Fibroblast of gingiva (primary cell): ENCODE measurements around the gene FAM177A1.
"Not testable (repeated sequence)": the region's sequence is repeated elsewhere in the genome, so short reads cannot be mapped to it uniquely, and the experiment has no call there.

Experiments
- DNase-seq: peaks from one replicate; pipeline ENCODE4 v3.0.0-alpha.2; 2011; ENCODE audit warnings: low read depth

The FAM177A1 gene, protein sequence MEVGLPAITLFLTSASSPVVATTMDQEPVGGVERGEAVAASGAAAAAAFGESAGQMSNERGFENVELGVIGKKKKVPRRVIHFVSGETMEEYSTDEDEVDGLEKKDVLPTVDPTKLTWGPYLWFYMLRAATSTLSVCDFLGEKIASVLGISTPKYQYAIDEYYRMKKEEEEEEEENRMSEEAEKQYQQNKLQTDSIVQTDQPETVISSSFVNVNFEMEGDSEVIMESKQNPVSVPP

DNA sequence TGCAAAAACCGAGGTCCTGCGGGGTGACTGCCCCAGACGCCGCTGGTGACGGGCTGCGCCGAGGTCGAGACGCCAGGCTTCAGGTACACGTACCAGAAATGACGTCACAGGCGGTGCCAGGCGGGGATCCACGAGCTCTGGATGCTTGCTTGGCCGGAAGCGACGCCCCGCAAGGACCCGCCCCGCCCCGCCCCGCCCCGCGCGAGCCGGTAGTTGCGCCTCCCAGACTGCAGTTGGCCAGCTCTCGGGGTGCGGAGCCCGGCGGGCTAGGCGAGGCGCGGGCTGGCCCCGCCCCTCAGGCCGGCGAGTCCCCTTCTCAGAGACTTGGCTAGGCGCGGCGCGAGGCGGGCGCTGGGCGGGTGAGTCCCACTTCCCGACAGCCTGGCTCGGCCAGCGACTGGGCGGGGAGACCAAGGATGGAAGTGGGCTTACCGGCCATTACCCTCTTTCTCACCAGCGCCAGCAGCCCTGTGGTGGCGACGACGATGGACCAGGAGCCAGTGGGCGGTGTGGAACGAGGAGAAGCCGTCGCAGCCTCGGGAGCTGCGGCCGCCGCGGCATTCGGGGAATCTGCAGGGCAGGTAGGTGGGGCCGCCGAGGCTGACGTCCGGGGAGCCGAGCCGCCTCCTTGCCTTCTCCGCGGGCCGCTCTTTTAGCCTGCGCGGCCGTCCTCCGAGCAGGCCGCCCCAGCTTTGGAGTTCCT lies at the start of gene FAM177A1:
Gene FAM177A1, plus strand, starts transcription at position 225 of the 703 bp plus-strand sequence. Its CDS starts 192 bp downstream, at position 417.
- peak; percentile 97 for DNase-seq

DNA sequence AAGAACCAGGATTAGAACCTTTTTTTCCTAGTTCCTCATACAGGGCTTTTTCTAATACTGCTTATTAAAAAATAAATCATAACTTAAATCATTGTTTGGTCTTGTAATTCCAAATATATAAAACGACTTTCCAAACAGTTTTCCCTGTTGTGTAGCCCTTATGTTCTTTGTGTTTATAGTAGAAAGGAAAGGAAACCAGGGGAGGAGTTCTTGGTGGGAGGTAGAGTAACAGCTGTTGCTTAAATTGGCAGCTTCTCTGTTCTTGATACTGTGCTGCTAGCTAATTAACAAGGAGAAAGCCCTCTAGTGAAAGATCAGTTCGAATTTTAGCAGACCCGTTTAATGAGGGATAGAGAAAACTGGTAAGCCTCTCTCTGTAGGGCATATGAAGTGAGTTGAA lies 48.3 kb upstream of the FAM177A1 start:
- DNase-seq: peak; percentile 18

DNA sequence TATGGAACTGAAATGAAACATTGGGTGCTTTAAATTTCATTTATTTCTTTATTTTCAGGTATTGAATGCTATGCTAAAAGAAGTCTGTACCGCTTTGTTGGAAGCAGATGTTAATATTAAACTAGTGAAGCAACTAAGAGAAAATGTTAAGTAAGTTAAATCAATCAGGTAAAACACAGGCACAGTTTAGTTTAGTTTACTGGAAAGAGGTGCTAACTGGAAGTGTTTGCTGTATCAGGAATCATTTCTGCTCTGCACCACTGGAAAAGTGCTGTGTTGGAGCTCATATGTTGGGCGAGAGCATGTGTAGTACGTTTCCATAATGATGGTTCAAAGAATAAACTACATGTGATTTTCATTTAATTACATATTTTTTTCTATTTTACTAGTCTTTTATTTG lies 46.6 kb upstream of the FAM177A1 start:
- no peak for DNase-seq

DNA sequence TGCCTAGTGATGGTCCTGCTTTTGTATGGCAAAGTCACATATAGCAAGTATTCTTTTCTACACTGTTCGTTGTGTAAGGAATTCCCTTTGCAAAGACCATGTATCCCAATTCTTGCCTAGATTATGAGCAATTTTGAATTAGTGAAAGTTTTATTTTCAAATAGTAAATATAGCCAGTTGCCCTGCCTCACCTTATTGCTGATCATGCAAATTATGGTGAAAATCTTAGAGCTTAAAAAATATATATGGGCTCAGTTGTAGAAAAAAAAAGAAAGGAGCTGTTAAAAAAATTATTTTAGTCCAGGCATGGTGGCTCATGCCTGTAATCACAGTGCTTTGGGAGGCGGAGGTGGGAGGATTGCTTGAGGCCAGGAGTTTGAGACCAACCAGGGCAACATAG lies 44.5 kb upstream of the FAM177A1 start:
- no peak for DNase-seq

DNA sequence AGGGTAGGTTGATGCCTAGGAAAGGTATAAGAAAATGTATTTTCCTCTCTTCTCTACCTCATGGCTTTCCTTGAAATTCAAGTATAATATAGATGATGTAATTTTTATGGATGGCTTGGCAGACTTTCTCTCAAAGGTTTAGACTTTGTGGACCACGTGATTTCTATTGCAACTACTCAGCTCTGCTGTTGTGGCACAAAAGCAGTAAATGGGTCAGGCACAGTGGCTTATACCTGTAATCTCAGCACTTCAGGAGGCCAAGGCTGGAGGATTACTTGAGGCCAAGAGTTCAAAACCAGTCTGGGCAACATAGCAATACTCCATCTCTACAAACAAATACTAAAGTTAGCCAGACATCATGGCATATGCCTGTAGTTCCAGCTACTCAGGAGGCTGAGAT lies 41.2 kb upstream of the FAM177A1 start:
- no peak for DNase-seq

GRCh38 chr14:35016568-35016967 lies 29.5 kb upstream of the FAM177A1 start:
- DNase-seq: no peak

DNA sequence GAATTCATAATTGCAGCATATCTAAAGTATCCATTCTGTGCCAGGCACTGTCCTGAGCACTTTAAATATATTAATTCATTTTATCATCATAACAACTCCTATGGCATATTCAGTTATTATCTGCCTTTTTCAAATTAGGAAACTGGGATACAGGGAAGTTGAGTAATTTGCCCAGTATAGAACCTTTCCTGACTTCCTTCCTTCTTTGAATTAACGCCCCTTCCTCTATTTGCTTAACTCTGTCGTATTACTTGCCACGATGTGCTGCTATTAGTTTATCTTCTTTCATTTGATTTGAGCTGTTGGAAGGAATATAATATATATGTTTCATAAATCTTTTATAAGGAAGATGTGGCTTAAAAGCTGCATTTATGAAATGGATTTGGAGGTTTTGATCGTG lies 25.4 kb upstream of the FAM177A1 start:
- DNase-seq: no peak

DNA sequence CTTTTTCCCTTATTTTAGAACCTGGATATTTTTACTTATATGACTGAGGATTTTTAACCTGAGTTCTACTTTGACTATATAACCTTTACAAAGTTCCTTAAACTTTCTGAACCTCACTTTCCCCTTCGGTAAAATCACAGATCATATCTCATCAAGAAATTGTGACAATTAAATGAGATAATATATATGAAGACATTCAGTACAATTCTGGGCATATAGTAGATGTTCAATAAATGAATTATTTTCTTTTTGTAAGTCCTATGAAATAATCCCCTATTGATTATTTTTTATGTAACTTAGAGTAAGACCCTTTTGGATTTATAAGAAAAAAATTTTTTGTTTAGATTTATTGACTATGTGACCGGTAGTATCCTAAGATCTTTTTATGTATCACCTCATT lies 17.6 kb upstream of the FAM177A1 start:
- DNase-seq: no peak

GRCh38 chr14:35032562-35032961 lies 13.5 kb upstream of the FAM177A1 start:
- DNase-seq: no peak

- no peak for DNase-seq
Measured at GRCh38 chr14:35034440-35034833, 11.6 kb upstream of the FAM177A1 start.

DNA sequence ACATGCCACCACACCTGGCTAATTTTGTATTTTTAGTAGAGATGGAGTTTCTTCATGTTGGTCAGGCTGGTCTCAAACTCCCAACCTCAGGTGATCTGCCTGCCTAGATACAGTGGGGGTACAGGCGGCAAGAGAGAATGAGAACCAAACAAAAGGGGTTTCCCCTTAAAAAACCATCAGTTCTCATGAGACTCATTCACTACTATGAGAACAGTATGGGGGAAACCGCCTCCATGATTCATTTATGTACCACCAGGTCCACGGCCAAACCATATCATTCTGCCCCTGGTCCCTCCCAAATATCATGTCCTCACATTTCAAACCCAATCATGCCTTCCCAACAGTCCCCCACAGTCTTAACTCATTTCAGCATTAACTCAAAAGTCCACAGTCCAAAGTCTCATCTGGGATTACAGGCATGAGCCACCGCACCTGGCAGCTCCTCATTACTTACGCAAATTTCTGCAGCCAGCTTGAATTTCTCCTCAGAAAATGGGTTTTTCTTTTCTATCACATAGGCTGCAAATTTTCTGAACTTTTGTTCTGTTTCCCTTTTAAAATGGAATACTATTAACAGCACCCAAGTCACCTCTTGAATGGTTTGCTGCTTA lies 11.0 kb upstream of the FAM177A1 start:
- not testable (repeated sequence) for DNase-seq

GRCh38 chr14:35038312-35038711 lies 7.8 kb upstream of the FAM177A1 start:
- not testable (repeated sequence) for DNase-seq

GRCh38 chr14:35042632-35043031 lies 3.4 kb upstream of the FAM177A1 start:
- DNase-seq: no peak

GRCh38 chr14:35043046-35043445 lies 3.0 kb upstream of the FAM177A1 start:
- DNase-seq: peak; percentile 3

GRCh38 chr14:35044939-35045797 lies 904 bp upstream of the FAM177A1 start:
- DNase-seq: peak; percentile 57

- DNase-seq: no peak
Measured at GRCh38 chr14:35045798-35046047, 349 bp upstream of the FAM177A1 start.

GRCh38 chr14:35046751-35047536 lies 872 bp downstream of the FAM177A1 start:
- DNase-seq: no peak

GRCh38 chr14:35047976-35048513 lies 2.0 kb downstream of the FAM177A1 start:
- no peak for DNase-seq

DNA sequence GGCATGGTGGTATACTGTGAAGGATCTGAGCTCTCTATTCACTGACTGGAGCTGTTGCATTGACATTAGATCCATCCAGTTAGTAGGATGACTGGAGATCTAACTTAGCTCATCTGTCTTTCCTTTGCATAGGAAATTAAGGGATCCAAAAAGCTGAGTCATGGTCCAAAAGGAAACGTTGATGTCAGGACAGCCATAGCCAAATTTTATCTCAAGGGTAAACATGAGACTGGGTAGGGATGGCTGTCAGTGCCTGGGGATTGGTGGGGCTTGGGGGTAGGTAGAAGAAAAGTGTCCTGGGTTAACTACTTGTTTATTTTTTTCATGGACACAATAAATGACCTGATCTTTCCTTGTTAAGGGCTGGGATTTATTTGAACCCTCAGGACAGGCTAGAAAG lies 4.6 kb downstream of the FAM177A1 start:
- DNase-seq: peak; percentile 74

GRCh38 chr14:35051796-35052195 lies 5.7 kb downstream of the FAM177A1 start:
- peak; percentile 19 for DNase-seq

DNA sequence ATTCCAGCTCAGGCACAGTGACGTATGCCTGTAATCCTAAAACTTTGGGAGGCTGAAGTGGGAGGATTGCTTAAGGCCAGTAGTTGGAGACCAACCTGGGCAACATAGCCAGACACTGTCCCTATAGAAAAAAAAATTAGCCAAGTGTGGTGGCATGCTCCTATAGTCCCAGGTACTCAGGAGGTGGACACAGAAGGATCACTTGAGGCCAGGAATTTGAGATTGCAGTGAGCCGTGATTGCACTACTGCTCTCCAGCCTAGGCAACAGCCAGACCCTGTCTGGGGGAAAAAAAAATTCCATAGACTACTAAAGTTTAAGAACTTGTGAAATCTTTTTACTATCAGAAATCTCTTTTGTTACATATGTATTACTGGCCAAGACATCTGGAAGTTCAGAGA lies 6.6 kb downstream of the FAM177A1 start:
- no peak for DNase-seq
